NT2/D1 (cell line): ENCODE measurements around the gene KIAA0930.

Experiments
- DNase-seq: peaks from one replicate; pipeline ENCODE4 v3.0.0-alpha.2; 2011; ENCODE audit warnings: low read depth, low spot score
- H3K27me3 ChIP-seq: 2 replicates; pipeline ENCODE4 v1.6.0; 2011; ENCODE audit warnings: mild to moderate bottlenecking; ENCODE audit not compliant: insufficient read length, insufficient read depth
- H3K36me3 ChIP-seq: 2 replicates; pipeline ENCODE4 v1.6.1; 2011; ENCODE audit warnings: mild to moderate bottlenecking, low read length, mixed read lengths; ENCODE audit not compliant: insufficient read depth, insufficient read length
- H3K4me1 ChIP-seq: 2 replicates; pipeline ENCODE4 v1.5.1; 2011; ENCODE audit not compliant: insufficient read depth, insufficient read length
- H3K4me3 ChIP-seq: 2 replicates; pipeline ENCODE4 v1.5.1; 2011; ENCODE audit warnings: low read depth; ENCODE audit not compliant: insufficient read length
- H3K9ac ChIP-seq: 2 replicates; pipeline ENCODE4 v1.6.0; 2011; ENCODE audit warnings: low read depth; ENCODE audit not compliant: insufficient read length
- H3K9me3 ChIP-seq: 2 replicates; pipeline ENCODE4 v1.5.1; 2011; ENCODE audit warnings: mild to moderate bottlenecking, low read length; ENCODE audit not compliant: insufficient read depth
- SUZ12 ChIP-seq: IDR thresholded peaks from 2 replicates; pipeline ENCODE4 v1.6.1; 2011; ENCODE audit not compliant: insufficient read length, insufficient read depth; ENCODE audit errors: extremely low read depth
- YY1 ChIP-seq: IDR thresholded peaks from 2 replicates; pipeline ENCODE4 v1.6.1; 2011; ENCODE audit not compliant: insufficient read length, insufficient read depth
- ZNF274 ChIP-seq: IDR thresholded peaks from 2 replicates; pipeline ENCODE4 v1.6.1; 2011; ENCODE audit warnings: mild to moderate bottlenecking, low read depth, low read length

KIAA0930 gene

GRCh38 chr22:45159652-45160462 lies 80.8 kb downstream of the KIAA0930 start:
- H3K9ac ChIP-seq: no peak overlapping the region
- DNase-seq: no peak

GRCh38 chr22:45157907-45158306 lies 82.8 kb downstream of the KIAA0930 start:
- DNase-seq: no peak
- no peaks in the 10 kb centered on the region for H3K27me3 ChIP-seq
- H3K9ac ChIP-seq: no peak overlapping the region
- H3K4me1 ChIP-seq: no peaks in the 10 kb centered on the region
- no peak overlapping the region for H3K4me3 ChIP-seq
- TF ChIP-seq YY1 (no peak), SUZ12 (no peak), ZNF274 (no peak)
- no peaks in the 10 kb centered on the region for H3K9me3 ChIP-seq
- peaks cover 33% of the 10 kb centered on the region for H3K36me3 ChIP-seq

More at GRCh38 chr22:45159652-45160462, 80.8 kb downstream of the KIAA0930 start:
- no peaks in the 10 kb centered on the region for H3K4me1 ChIP-seq
- H3K9me3 ChIP-seq: no peaks in the 10 kb centered on the region
- no peak overlapping the region for H3K4me3 ChIP-seq
- no peaks in the 10 kb centered on the region for H3K27me3 ChIP-seq
- TF ChIP-seq ZNF274 (no peak), SUZ12 (no peak), YY1 (no peak)
- peaks cover 24% of the 10 kb centered on the region for H3K36me3 ChIP-seq

GRCh38 chr22:45155050-45155840 lies 85.4 kb downstream of the KIAA0930 start:
- Histone ChIP-seq H3K27me3 (no peaks in the 10 kb centered on the region), H3K4me1 (no peaks in the 10 kb centered on the region), H3K9ac (no peak overlapping the region), H3K9me3 (no peaks in the 10 kb centered on the region), H3K4me3 (no peak overlapping the region), H3K36me3 (peaks cover 44% of the 10 kb centered on the region)
- no peak for TF ChIP-seq ZNF274
- DNase-seq: no peak

GRCh38 chr22:45154383-45154782 lies 86.3 kb downstream of the KIAA0930 start:
- no peak overlapping the region for H3K4me3 ChIP-seq
- no peaks in the 10 kb centered on the region for H3K9me3 ChIP-seq
- H3K27me3 ChIP-seq: no peaks in the 10 kb centered on the region
- DNase-seq: no peak
- TF ChIP-seq ZNF274 (no peak), YY1 (no peak), SUZ12 (no peak)
- no peak overlapping the region for H3K9ac ChIP-seq
- H3K36me3 ChIP-seq: peaks cover 47% of the 10 kb centered on the region
- no peaks in the 10 kb centered on the region for H3K4me1 ChIP-seq

- H3K36me3 ChIP-seq: peaks cover 26% of the 10 kb centered on the region
Observed at GRCh38 chr22:45151503-45151902, 89.2 kb downstream of the KIAA0930 start.

GRCh38 chr22:45150139-45150538 lies 90.6 kb downstream of the KIAA0930 start:
- no peaks in the 10 kb centered on the region for H3K27me3 ChIP-seq
- no peaks in the 10 kb centered on the region for H3K4me1 ChIP-seq
- no peak overlapping the region for H3K9ac ChIP-seq
- DNase-seq: no peak
- no peaks in the 10 kb centered on the region for H3K9me3 ChIP-seq
- H3K4me3 ChIP-seq: no peak overlapping the region
- no peak for TF ChIP-seq SUZ12
- no peak for TF ChIP-seq ZNF274
- TF ChIP-seq YY1: no peak
- peaks cover 26% of the 10 kb centered on the region for H3K36me3 ChIP-seq

More at GRCh38 chr22:45151503-45151902, 89.2 kb downstream of the KIAA0930 start:
- H3K4me3 ChIP-seq: no peak overlapping the region
- TF ChIP-seq ZNF274 (no peak), SUZ12 (no peak), YY1 (no peak)
- H3K4me1 ChIP-seq: no peaks in the 10 kb centered on the region
- H3K9ac ChIP-seq: no peak overlapping the region
- no peak for DNase-seq
- no peaks in the 10 kb centered on the region for H3K27me3 ChIP-seq
- H3K9me3 ChIP-seq: no peaks in the 10 kb centered on the region

GRCh38 chr22:45149671-45150070 lies 91.0 kb downstream of the KIAA0930 start:
- DNase-seq: no peak
- Histone ChIP-seq H3K27me3 (no peaks in the 10 kb centered on the region), H3K4me1 (no peaks in the 10 kb centered on the region), H3K9me3 (no peaks in the 10 kb centered on the region), H3K9ac (no peak overlapping the region), H3K4me3 (no peak overlapping the region), H3K36me3 (peaks cover 26% of the 10 kb centered on the region)
- TF ChIP-seq YY1 (no peak), ZNF274 (no peak), SUZ12 (no peak)
